Natural killer cell (primary cell): Measurements from ENCODE around the gene AMMECR1L. TPM values are rescaled to one million over a fixed set of nuclear protein-coding genes. Genes with fewer than 3 reads are reported as not detected.

Experiments
- ATAC-seq, 3 donors: fragments of 150-1000 bp in 2 of 3; fragments of 200-7000 bp in 1 of 3; cut with Tn5 transposase; 1 replicate in 1 of 3; 2 replicates in 2 of 3; pipeline ENCODE4 v1.10.0; 2021; ENCODE audit warnings: mild to moderate bottlenecking in 2 of 3, moderate library complexity in 2 of 3
- DNase-seq, 2 donors: peaks; one replicate each; pipeline versions ENCODE4 v3.0.0 to v3.0.0-alpha.2; 2013 to 2021; ENCODE audit warnings: mixed read lengths in 1 of 2
- H3K27ac ChIP-seq: one replicate; pipeline ENCODE4 v1.5.1; 2013; ENCODE audit warnings: mild to moderate bottlenecking, low read length
- H3K27me3 ChIP-seq: one replicate; pipeline ENCODE4 v1.6.1; 2013; ENCODE audit warnings: low read length; ENCODE audit not compliant: control insufficient read depth, insufficient read depth
- H3K36me3 ChIP-seq: one replicate; pipeline ENCODE4 v1.6.1; 2013; ENCODE audit warnings: low read length; ENCODE audit not compliant: control insufficient read depth, insufficient read depth
- H3K4me1 ChIP-seq: one replicate; pipeline ENCODE4 v1.6.1; 2013; ENCODE audit warnings: low read length; ENCODE audit not compliant: control insufficient read depth, insufficient read depth
- H3K4me3 ChIP-seq: one replicate; pipeline ENCODE4 v1.5.1; 2013; ENCODE audit warnings: low read length
- H3K9me3 ChIP-seq: one replicate; pipeline ENCODE4 v1.6.1; 2013; ENCODE audit warnings: low read length; ENCODE audit not compliant: control insufficient read depth, insufficient read depth
- H3K27ac Mint-ChIP-seq, 2 donors: one replicate each; pipeline ENCODE4 v1.8.0; 2022; ENCODE audit warnings: mild to moderate bottlenecking in 2 of 2, mixed read lengths in 2 of 2, moderate library complexity in 1 of 2
- H3K27me3 Mint-ChIP-seq, 2 donors: one replicate each; pipeline ENCODE4 v1.8.0; 2022; ENCODE audit warnings: low read depth in 2 of 2, mixed read lengths in 2 of 2
- H3K36me3 Mint-ChIP-seq: one replicate; pipeline ENCODE4 v1.8.0; 2022; ENCODE audit warnings: mixed read lengths
- H3K4me1 Mint-ChIP-seq, 2 donors: one replicate each; pipeline ENCODE4 v1.8.0; 2022; ENCODE audit warnings: mixed read lengths in 2 of 2
- H3K4me3 Mint-ChIP-seq: one replicate; pipeline ENCODE4 v1.8.0; 2022; ENCODE audit warnings: mild to moderate bottlenecking, moderate library complexity, mixed read lengths
- H3K9me3 Mint-ChIP-seq, 2 donors: one replicate each; pipeline ENCODE4 v1.8.0; 2022; ENCODE audit warnings: mixed read lengths in 2 of 2
- CTCF ChIP-seq: fragments of 200-600 bp; IDR thresholded peaks from one replicate; pipeline ENCODE4 v1.8.0; 2022; ENCODE audit warnings: antibody characterized with exemption
- WGBS: methylation state at CpG from one replicate; pipeline ENCODE4 v1.1.7; 2013; ENCODE audit warnings: missing lambda C conversion rate; ENCODE audit not compliant: insufficient coverage; 5-methylcytosine and 5-hydroxymethylcytosine counted together
- intact Hi-C: fragments of 100-400 bp; cut with micrococcal nuclease; formaldehyde crosslinking; loops from one replicate; pipeline ENCODE4 v1.14.2; 2022
- total RNA-seq, 4 donors: library from RNA; stranded (reverse); fragments of 120-200 nt in 1 of 4; gene quantifications; one replicate each; pipeline versions ENCODE4 v1.2.3 to v1.2.4, GENCODE V29; 2013 to 2022

Gene AMMECR1L
- total RNA-seq, 3 donors from 2014 or later (not counting 1 experiment from before 2014, with no cell fraction given) = 12.0 to 17.3 (median 13.6) TPM

- H3K36me3 ChIP-seq = no peaks in the 10 kb centered on the region
- intact Hi-C loops = no loop called here
- DNase-seq (no peak), ATAC-seq (no peak)
- H3K4me3 Mint-ChIP-seq = no peak overlapping the region
- H3K27ac Mint-ChIP-seq = no peak overlapping the region
- H3K27me3 ChIP-seq = no peaks in the 10 kb centered on the region
- peaks cover 3 to 8% of the 10 kb centered on the region in 2 donors for H3K27me3 Mint-ChIP-seq
- peaks cover 0 to under 1% of the 10 kb centered on the region in 2 donors for H3K9me3 Mint-ChIP-seq
- H3K4me3 ChIP-seq = no peak overlapping the region
- H3K4me1 Mint-ChIP-seq = peaks cover 13 to 15% of the 10 kb centered on the region in 2 donors
- peaks cover 1% of the 10 kb centered on the region for H3K36me3 Mint-ChIP-seq
- H3K9me3 ChIP-seq = peaks cover 3% of the 10 kb centered on the region
- TF ChIP-seq CTCF = no peak
- WGBS = 97% methylated on average over 12 of the region's 12 CpGs
- peaks cover 28% of the 10 kb centered on the region for H3K4me1 ChIP-seq
- H3K27ac ChIP-seq = no peak overlapping the region
These were observed 59.7 kb downstream of the AMMECR1L start for GRCh38 chr2:127826047-127826446.

- TF ChIP-seq CTCF = no peak
- H3K4me3 ChIP-seq = no peak overlapping the region
- no peaks in the 10 kb centered on the region for H3K27me3 ChIP-seq
- no peaks in the 10 kb centered on the region for H3K4me1 ChIP-seq
- intact Hi-C loops = no loop called here
- no peak for DNase-seq
- whole genome bisulfite sequencing = 87% methylated on average over 6 of the region's 6 CpGs
- peaks cover 18 to 20% of the 10 kb centered on the region in 2 donors for H3K27me3 Mint-ChIP-seq
- no peak for ATAC-seq
- no peaks in the 10 kb centered on the region for H3K4me1 Mint-ChIP-seq
- peaks cover 0 to 5% of the 10 kb centered on the region in 2 donors for H3K9me3 Mint-ChIP-seq
- H3K9me3 ChIP-seq = peaks cover 18% of the 10 kb centered on the region
- H3K27ac ChIP-seq = no peak overlapping the region
- no peaks in the 10 kb centered on the region for H3K36me3 ChIP-seq
- H3K4me3 Mint-ChIP-seq = no peak overlapping the region
- H3K27ac Mint-ChIP-seq = no peak overlapping the region
- peaks cover 10% of the 10 kb centered on the region for H3K36me3 Mint-ChIP-seq
These were observed 65.6 kb downstream of the AMMECR1L start for GRCh38 chr2:127820080-127820668.

- no peaks in the 10 kb centered on the region for H3K36me3 ChIP-seq
- 80% methylated on average over 8 of the region's 8 CpGs for WGBS
- Mint-ChIP-seq H3K36me3 (peaks cover 10% of the 10 kb centered on the region), H3K27ac (no peak overlapping the region), H3K4me1 (no peaks in the 10 kb centered on the region), H3K27me3 (peaks cover 18 to 20% of the 10 kb centered on the region in 2 donors), H3K4me3 (no peak overlapping the region), H3K9me3 (peaks cover 0 to 5% of the 10 kb centered on the region in 2 donors)
- intact Hi-C loops = no loop called here
- no peaks in the 10 kb centered on the region for H3K27me3 ChIP-seq
- no peaks in the 10 kb centered on the region for H3K4me1 ChIP-seq
- no peak overlapping the region for H3K27ac ChIP-seq
- DNase-seq = no peak
- H3K9me3 ChIP-seq = peaks cover 18% of the 10 kb centered on the region
- no peak for TF ChIP-seq CTCF
- no peak for ATAC-seq
- H3K4me3 ChIP-seq = no peak overlapping the region
These were observed 66.8 kb downstream of the AMMECR1L start for GRCh38 chr2:127818794-127819425.
